Pancreas (tissue), 10 donors: ENCODE measurements around the gene JMY. TPM values are rescaled to one million over a fixed set of nuclear protein-coding genes. Genes with fewer than 3 reads are reported as not detected.

Experiments
- ATAC-seq, 4 donors: fragments of 200-7000 bp; cut with Tn5 transposase; one replicate each; pipeline versions ENCODE4 v1.8.0 to v1.9.1; 2020; ENCODE audit warnings: mild to moderate bottlenecking in 4 of 4, moderate library complexity in 4 of 4
- DNase-seq, 6 donors: peaks; one replicate each; pipeline ENCODE4 v3.0.0-alpha.2; 2020
- FAIRE-seq: peaks from 2 replicates; lab custom pipeline; 2012; peaks lifted over from hg19 to GRCh38; lab: Jason Lieb, UNC
- H3K27ac ChIP-seq, 4 donors: fragments of 200-600 bp; sonication (generic); 1 replicate in 3 of 4; 2 replicates in 1 of 4; pipeline versions ENCODE4 v1.5.0 to v1.8.0; 2020
- H3K27me3 ChIP-seq, 4 donors: fragments of 200-600 bp; one replicate each; pipeline ENCODE4 v1.8.0; 2021
- H3K36me3 ChIP-seq, 3 donors: fragments of 200-600 bp; sonication (generic) in 1 of 3; one replicate each; pipeline versions ENCODE4 v1.5.0 to v1.8.0; 2020 to 2021
- H3K4me1 ChIP-seq, 3 donors: fragments of 200-600 bp; one replicate each; pipeline ENCODE4 v1.8.0; 2021
- H3K4me3 ChIP-seq, 4 donors: fragments of 200-600 bp; sonication (generic) in 2 of 4; one replicate each; pipeline versions ENCODE4 v1.5.0 to v1.8.0; 2020 to 2021
- H3K9me3 ChIP-seq, 4 donors: fragments of 200-600 bp; one replicate each; pipeline ENCODE4 v1.8.0; 2021
- CTCF ChIP-seq, 4 donors: fragments of 200-600 bp; sonication (generic) in 3 of 4; IDR thresholded peaks; one replicate each; pipeline versions ENCODE4 v1.5.0 to v1.8.0; 2021; ENCODE audit warnings: antibody characterized with exemption in 4 of 4
- WGBS, 2 donors: extraction: QIAGEN DNeasy Blood & Tissue Kit; methylation state at CpG; one replicate each; pipeline ENCODE4 v1.1.7; 2013; 5-methylcytosine and 5-hydroxymethylcytosine counted together
- intact Hi-C, 3 donors: fragments of 100-400 bp; cut with DNase I; formaldehyde crosslinking; loops; one replicate each; pipeline versions ENCODE4 v1.11.1 to v1.14.2; 2022
- polyA plus RNA-seq, 2 donors: library from polyadenylated mRNA; stranded (reverse); fragments of 200-250 nt; gene quantifications; one replicate each; pipeline ENCODE4 v1.2.3, GENCODE V29; 2013
- total RNA-seq, 6 donors: library from RNA; stranded (reverse); fragmentation: NEBNext Ultra II Directional in 4 of 6; extraction: Animal tissue kit (Norgen Biotek cat#: 25700) in 4 of 6; gene quantifications; one replicate each; pipeline versions ENCODE4 v1.2.1 to v1.2.4, GENCODE V29; 2021 to 2023
- donor health status: healthy with polysubstance abuse.
- donor health status: DM: no; HTN: no; CAD: no; lungs with moderate emphysema.
- donor health status: DM: no; HTN: no; CAD: no.
- donor health status: control.
- donor health status: control.
- donor health status: Bipolar disorder and iron deficiency.
- donor health status: DM: yes; HTN: yes; CAD: no.
- donor health status: DM: no; HTN: no; CAD: no.
- donor health status: DM: no; HTN: no; CAD: no.
- donor health status: DM: yes; HTN: yes; CAD: no.

Gene JMY
- total and polyA plus RNA-seq, 8 donors = 3.4 to 11.2 (median 6.9) TPM

GRCh38 chr5:79295029-79295428, 59.1 kb downstream of the JMY start:
- DNase-seq (no peak), FAIRE-seq (no peak), ATAC-seq (no peak)
- WGBS, 2 donors = 93 to 96% methylated on average over 2 of the region's 2 CpGs
- TF ChIP-seq CTCF (IDR thresholded peaks at IDR 0.05) = no peak
- H3K27ac ChIP-seq = no peak overlapping the region
- no peaks in the 10 kb centered on the region for H3K4me1 ChIP-seq
- H3K9me3 ChIP-seq = no peaks in the 10 kb centered on the region
- H3K27me3 ChIP-seq = no peaks in the 10 kb centered on the region
- peaks cover 0 to 21% (median 3%) of the 10 kb centered on the region in 3 donors for H3K36me3 ChIP-seq
- H3K4me3 ChIP-seq = no peak overlapping the region
- intact Hi-C loops = no loop called here

- intact Hi-C loops = no loop called here
- FAIRE-seq = no peak
- ATAC-seq = no peak
- Histone ChIP-seq H3K27ac (no peak overlapping the region), H3K27me3 (no peaks in the 10 kb centered on the region), H3K9me3 (no peaks in the 10 kb centered on the region), H3K4me1 (peaks cover 0 to 8% (median 0%) of the 10 kb centered on the region in 3 donors), H3K4me3 (no peak overlapping the region), H3K36me3 (peaks cover 0 to 13% (median 0%) of the 10 kb centered on the region in 3 donors)
- no peak for TF ChIP-seq CTCF (IDR thresholded peaks at IDR 0.05)
- no peak for DNase-seq
- 87 to 88% methylated on average over 4 of the region's 4 CpGs for WGBS, 2 donors
Measured at GRCh38 chr5:79297661-79298060, 61.7 kb downstream of the JMY start.

GRCh38 chr5:79301046-79301712, 65.2 kb downstream of the JMY start:
- Histone ChIP-seq H3K4me3 (no peak overlapping the region), H3K27ac (no peak overlapping the region), H3K9me3 (no peaks in the 10 kb centered on the region), H3K27me3 (no peaks in the 10 kb centered on the region), H3K36me3 (peaks cover 0 to 16% (median 4%) of the 10 kb centered on the region in 3 donors), H3K4me1 (peaks cover 0 to 8% (median 0%) of the 10 kb centered on the region in 3 donors)
- FAIRE-seq (no peak), ATAC-seq (peak in 2 of 4 donors; percentile 14 to 30), DNase-seq (no peak)
- WGBS, 2 donors = 81 to 87% methylated on average over 4 of the region's 4 CpGs
- TF ChIP-seq CTCF (IDR thresholded peaks at IDR 0.05) = no peak
- intact Hi-C loops = no loop called here

- Histone ChIP-seq H3K27me3 (no peaks in the 10 kb centered on the region), H3K9me3 (no peaks in the 10 kb centered on the region), H3K27ac (no peak overlapping the region), H3K4me1 (peaks cover 0 to 8% (median 0%) of the 10 kb centered on the region in 3 donors), H3K36me3 (peaks cover 0 to 29% (median 8%) of the 10 kb centered on the region in 3 donors), H3K4me3 (no peak overlapping the region)
- no peak for DNase-seq
- FAIRE-seq = no peak
- WGBS, 2 donors = 98 to 100% methylated on average over 1 of the region's 1 CpG
- TF ChIP-seq CTCF (IDR thresholded peaks at IDR 0.05) = no peak
- intact Hi-C loops = no loop called here
- ATAC-seq = no peak
Measured at GRCh38 chr5:79302454-79302853, 66.5 kb downstream of the JMY start.

GRCh38 chr5:79305706-79306105, 69.8 kb downstream of the JMY start:
- peaks cover 2 to 24% (median 8%) of the 10 kb centered on the region in 3 donors for H3K36me3 ChIP-seq
- H3K9me3 ChIP-seq = no peaks in the 10 kb centered on the region
- H3K27ac ChIP-seq = no peak overlapping the region
- DNase-seq (no peak), ATAC-seq (no peak), FAIRE-seq (no peak)
- intact Hi-C loops = no loop called here
- H3K4me3 ChIP-seq = no peak overlapping the region
- no peaks in the 10 kb centered on the region for H3K27me3 ChIP-seq
- no peak for TF ChIP-seq CTCF (IDR thresholded peaks at IDR 0.05)
- 96 to 97% methylated on average over 1 of the region's 1 CpG for WGBS, 2 donors
- H3K4me1 ChIP-seq = peaks cover 0 to 5% (median 0%) of the 10 kb centered on the region in 3 donors
